HG02970 (cell line): ENCODE results near the gene LDLRAD4.

ENCODE experiments used
- ATAC-seq: cut with Tn5 transposase; IDR thresholded peaks from one replicate; pipeline ENCODE4 v1.9.1; 2021; ENCODE audit warnings: mild to moderate bottlenecking, moderate library complexity, moderate number of reproducible peaks; ENCODE audit not compliant: unreplicated experiment, low FRiP score

LDLRAD4 gene

DNA sequence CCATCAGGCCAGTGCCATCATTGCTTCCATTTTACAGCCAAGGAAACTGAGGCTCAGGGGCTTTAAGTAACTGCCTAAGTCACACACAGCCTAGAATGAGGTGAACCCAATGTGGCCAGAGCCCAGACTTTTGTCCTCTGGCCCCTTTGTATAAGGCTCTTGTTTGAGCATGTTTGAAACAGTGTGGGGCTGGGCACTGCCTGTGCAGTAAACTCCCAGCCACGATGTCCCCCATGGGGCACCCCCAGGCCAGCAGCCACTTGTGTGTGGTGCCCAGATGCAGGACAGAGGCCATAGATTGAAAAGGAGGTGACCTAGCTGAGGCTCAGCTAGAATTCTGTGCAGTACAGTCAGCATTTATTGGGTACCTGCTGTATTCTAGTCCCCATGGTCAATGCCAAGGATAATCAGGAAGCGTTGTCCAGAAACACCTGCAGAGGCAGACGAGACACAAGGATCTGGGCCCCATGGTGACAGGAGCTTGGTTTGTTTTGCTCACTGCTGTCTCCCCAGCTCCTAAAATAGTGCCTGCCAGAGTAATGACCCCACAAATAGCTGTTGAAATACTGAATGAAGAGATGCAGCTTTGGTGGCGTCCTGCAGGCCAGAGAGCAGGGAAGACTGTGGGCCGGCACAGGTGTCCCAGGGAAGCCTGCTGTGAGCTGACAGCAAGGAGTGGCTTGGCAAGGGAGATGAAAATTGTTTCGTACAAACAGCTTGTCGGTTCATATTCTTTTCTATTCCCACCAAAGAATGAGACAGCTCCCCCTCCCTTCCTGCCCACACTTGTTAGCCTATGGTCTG is 160.7 kb downstream of the LDLRAD4 start:
- ATAC-seq: no peak

DNA sequence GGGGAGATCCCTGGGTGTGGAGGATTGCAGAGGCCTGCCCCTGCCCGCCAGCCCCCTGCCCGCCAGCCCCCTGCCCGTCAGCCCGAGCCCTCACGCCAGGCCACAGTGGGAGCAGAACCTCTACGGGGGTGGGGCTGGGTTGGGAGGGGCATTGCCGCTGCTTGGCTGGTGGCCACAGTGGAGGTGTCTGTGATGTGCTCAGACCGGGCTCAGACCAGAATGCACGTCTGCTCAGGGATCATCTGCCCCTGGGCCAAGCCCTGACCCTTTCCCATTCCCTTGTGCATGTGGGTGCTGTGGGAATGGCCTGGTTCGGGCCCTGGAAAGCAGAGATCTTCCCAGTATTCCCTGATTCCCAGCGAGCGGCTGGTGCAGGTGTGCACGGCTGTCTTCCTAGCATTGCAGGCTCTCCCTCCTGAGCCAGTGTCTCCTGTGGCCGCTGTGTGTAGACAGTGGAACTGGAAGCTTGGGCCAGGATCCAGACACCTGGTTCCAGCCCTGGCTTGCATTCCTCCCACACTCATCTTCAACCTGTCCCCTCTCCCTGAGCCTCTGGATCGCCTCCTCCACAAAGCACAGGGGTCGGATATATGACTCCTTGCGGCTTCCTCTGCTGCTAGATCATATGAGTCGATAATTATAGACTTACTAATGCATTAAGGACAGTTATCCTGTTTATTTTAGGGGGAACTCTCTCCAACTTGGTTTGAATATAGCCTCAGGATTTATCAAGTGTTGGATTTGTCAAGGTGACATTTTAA is 161.6 kb downstream of the LDLRAD4 start:
- ATAC-seq: no peak

DNA sequence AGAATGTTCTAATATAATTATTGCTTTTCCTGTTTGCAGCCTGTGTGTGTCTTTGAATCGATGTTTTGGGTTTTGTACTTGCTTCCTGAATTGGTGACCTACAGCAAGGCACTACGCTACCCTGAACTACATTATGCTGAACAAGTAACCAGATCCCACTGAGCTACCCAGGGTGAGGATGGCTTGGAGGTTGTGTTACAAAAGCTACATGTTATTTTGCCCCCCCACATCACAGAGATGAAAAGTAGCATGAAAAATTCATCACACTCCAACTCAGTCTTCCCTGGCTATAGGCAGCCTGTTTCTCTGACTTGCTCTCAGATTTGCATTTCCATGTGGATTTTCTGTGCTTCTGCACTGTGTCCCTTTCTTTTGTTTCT is 162.1 kb downstream of the LDLRAD4 start:
- no peak for ATAC-seq

DNA sequence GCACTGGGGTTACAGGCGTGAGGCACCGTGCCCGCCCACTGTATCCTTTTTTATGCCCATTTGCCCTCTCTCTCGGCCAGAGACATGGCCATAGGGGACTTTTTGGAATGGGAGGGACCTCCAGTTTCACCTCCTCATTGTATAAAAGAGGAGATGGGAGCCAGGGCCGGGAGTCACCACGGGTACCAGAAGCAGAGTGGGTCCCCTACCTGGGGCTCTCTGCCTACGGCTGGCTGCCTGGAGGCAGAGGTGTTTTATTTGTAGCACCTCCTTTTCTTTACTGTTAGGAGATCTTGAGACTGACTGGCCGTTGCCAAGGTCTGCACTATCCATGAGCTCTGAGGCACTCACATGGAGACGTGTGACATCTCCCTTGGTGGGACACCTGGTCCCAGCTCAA is 162.8 kb downstream of the LDLRAD4 start:
- no peak for ATAC-seq

DNA sequence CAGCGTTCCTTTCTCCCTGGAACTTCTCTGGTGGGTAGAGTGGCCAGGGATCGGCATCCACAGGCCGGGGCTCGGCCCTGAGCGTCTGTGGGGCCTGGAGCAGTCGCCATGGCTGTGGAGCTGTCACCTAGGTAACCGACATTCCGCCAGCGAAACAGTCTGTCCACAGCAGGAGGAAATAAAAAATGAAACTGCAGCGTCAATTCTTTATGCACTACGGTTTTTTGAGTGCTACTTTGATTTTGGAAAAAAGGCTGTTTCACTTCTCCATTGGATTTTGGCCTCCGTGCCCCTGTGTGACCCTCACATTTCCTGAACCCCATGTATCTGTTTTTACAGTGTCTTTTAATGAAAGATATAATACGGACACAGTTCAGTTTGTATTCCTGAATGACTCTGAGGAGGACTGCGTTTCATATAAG is 163.4 kb downstream of the LDLRAD4 start:
- no peak for ATAC-seq

DNA sequence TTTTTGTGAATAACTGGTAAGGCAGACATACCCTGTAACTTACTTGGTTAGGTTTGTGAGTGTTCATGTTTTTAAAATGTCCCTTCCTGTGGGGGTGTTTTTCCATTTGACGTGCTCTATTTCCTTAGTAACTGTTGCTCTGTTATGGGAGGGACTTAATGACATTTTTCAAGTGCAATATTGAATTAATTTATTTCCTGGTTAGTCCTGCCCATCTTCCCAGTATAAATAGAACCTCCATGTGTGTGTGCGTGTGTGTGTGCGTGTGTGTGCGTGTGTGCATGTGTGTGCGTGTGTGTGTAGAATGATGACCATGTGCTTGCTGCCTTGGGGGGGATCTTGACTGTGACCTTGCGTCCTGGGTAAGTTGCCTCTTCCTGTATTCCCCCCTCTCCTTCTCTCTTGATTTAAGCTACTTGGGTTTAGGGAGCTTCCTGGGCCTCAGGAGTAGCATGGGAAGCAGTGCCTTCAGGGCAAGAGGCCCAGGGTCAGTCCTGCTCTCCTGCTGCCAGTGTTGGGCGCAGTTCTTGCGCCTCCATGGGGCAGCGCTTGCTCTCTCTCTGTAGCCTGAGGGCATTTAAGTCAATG is 163.9 kb downstream of the LDLRAD4 start:
- no peak for ATAC-seq

DNA sequence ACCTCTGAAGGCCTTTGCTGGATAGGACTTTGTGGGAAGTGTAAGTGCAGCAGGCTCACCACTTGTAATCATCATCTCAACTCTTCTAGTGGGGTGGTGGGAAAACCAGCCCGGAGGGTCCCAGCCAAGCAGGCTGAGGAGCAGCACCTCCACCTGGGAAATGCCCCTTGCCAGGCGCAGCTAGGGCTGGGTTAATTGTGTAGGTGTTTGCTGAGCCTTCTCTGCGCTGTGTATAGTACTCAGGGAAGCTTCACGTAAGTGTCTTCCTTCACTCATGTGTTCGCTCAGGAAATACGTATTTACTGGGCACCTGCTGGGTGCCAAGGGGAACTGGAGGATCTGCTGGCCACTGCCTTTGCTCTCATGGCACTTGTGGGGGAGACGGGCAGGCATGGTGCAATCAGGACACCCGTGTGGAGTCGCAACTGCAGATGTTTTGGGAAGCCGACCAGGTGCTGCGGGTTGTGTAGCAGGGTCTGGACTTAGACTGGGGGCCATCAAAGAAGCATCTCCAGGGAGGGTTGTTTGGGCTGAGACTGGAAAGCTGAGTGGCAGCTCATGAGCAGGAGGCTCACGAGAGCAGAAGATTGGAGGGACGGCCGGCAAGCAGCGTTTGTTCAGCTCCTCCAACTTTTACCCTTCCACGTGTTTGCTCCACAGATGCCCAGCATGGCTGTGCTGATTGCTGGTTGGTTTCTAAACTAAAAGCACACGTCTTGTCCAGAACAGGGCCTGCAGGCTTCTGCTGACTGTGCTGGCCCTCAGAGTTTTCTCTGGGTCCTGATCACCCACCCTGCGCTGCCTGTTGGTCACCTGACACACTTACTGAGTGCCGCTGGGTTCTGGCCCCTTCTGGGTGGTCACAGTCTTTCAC is 164.6 kb downstream of the LDLRAD4 start:
- ATAC-seq: no peak

DNA sequence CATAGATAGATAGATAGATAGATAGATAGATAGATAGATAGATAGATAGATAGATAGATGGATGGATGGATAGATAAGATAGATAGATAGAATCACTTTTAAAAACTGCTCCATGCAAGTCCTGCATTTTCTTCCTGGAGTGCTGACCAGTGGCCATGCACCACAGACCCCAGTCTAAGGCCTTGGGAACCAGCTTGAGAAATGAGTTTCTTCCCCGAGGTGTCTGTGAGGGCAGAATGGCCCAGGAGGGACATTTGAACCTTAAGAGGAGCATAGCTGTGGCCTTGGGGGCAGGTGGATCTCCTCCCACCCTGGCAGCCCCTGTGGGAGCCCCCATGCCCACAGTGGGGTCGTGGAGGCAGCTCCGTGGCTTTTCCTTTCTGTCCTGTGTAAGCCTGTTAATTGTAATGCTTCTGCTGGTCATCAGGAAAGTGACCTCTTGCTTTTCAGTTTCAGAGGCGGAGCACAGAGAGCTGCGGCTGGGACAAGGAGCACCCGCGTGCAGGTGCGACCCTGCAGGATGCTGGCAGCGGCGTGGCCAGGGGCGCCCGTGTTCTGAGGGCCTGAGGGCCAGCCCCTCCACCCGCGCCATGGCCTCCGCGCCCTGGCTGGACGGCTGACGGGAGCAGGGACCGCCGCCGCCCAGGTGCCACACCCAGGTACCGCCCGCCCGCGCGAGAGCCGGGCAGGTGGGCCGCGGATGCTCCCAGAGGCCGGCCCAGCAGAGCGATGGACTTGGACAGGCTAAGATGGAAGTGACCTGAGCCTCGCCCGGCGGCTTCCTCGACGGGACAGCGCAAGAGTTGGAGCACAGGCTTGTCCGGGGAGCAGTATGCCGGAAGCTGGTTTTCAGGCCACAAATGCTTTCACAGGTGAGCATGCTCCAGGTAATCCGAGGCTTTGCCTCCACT is 168.6 kb downstream of the LDLRAD4 start:
- no peak for ATAC-seq

DNA sequence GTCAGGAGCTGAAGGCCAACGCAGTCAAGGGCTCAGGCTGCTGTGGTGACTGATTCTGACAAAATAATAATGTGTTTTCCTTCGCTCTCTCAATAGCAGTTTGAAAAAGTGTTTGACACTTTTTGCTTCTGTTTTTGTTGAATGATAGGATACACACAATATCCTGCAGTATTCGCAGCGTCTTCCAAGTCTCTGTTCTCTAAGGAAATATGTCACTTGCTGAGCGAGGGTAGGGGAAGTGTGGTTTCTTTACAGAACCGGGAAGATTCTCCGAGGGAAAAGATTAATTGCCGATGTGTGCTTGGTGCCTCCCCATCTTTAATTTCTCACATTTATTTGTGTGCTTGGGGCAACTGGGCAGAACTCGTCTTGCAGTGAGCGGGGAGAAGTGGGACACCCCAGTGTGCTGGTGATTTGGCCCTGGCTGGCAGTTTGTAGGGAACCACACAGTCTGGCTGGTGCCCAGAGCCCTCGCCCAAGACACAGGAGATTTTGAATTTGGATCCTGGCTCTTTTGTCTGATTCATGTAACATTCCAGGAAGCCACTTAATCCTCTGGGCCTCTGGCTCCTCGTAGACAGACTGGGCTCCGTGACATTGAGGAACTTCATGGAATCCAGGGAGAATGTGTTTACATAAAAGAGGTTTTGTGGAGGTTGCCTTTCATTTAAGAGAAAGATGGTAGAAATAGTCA is 169.4 kb downstream of the LDLRAD4 start:
- no peak for ATAC-seq

DNA sequence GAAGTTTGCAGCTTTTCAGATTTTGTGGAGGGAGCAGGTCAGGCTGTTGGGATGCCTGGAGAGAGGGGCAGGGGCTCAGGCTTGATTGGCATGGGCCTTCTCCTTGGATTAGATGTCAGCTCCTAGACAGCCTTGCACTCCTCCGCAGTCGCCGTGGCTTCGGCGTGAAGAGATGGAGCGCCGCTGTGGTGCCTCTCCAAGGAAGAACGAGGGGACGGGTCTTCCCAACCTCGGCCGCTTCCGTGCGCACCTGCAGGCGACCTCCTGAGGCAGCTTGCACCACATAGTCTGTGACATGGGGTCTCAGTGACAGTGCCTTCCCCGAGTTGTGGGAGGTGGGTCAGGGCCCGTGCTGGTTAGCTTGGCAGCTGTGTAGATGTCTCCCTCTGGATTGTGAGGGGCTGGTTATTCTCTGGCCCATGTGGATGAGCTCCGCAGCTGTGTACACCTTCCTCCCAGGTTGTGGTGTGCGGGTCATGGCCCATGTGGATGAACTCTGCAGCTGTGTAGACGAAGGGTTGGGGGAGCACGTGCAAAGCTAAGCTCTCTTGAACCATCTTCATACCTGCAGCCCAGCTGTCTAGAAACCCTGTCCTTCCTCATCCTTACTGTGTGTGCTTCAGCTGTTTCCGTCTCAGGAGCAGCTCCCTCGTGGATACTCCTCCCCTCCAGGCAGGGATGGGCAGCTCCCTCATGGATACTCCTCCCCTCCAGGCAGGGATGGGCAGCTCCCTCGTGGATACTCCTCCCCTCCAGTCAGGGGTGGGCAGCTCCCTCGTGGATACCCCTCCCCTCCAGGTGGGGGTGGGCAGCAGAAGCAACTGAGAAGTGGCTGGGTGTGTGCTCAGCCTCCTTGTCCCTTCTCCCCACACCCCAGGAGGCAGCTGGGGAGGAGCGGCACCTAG is 170.3 kb downstream of the LDLRAD4 start:
- ATAC-seq: no peak

DNA sequence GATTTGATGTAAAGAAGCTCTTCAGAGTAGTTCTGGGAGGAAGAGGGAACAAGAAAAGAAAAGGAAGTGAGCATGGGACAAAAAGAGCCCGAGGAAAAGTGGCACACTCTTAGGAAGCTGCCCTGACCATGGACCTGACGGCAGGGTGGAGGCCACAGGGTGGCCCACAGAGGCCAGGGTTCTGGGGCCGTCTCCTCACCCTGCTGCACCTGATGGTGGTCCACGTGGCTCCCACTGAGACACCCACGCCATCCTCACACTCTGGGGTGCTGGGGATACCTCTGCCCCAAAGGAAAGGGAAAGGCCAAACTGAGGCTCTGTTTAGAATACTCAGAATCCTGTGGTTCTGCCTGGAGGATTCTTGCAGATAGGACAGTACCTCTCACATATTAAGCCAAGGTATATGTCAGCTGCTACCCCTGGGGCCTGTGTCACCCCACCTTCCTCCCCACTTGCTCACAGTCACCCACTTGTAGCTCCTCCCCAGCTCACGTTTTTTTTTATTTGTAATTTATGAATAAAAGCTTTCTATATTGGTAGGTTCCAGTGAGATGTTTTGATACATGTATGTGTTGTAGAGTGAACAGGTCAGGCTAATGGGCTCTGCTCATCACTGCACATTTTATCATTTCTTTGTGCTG is 171.1 kb downstream of the LDLRAD4 start:
- no peak for ATAC-seq

DNA sequence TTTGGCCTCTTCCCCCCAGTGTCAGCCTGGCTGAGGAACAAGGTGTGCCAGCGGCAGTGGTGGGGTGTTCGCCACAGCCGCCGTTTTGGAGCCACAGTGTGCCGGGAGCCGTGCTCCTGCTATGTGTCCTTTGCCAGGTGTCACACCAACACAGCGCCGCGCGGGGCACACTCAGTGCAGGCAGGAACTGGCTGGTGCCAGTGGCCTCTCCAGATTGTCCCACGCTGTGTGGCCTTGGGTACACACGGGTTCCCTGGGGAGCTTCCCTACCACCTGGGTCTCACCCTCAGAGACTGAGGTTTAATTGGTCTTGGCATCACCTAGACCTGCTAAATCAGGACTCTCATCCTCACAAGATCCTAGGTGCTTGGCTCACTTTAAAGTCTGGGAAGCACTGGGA is 171.6 kb downstream of the LDLRAD4 start:
- no peak for ATAC-seq

DNA sequence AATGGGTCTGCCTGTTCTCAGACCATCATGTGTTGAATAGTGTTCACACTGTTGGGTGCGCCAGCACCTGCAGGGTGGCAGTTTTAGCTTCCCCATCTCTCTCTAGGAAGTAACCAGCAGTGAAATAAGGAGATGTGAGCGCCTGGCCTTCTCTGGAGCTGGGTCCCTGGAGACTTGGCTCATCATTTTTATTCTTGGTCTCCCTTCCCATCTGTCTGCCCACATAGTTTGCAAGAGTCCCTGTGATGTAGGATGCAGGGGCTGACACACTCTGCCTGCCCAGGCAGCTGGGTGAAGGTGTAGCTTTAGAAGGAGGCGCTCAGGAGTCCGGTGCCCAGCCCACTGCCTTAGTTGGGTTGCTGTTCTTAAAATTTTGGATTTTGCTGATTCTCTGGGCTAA is 172.2 kb downstream of the LDLRAD4 start:
- no peak for ATAC-seq

DNA sequence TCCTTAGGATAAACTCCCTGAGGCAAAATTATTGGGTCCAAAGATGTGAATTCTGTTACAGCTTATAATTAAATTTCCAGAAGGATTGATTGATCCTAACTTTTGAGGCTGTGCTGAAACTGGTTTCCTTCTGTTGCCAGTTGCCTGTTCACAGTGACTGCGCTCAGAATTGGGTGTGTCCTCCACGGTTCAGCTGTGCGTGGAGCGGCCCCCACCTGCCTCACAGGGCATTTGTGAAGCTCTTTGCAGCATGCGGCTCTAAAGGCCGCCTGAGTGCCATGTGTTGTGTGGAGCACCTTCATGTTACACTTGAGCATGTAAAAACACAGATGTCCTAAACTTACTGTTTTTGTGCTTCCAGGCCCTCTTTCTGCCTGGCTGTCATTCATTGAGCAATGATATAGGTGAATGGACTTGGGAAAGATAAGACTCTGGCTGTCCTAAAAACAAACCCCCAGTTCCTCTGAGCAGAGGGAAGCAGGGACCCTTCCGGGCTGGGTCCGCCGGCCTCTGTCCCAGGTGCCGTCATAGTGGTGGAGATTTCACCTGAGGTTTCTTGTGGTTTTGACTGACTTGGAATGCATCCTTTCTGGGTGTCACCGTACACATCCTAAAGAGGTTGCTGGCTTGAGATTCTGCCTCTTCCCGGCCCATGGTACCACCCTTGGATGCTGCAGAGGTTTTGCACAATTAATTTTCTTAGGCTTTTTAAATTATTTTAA is 173.6 kb downstream of the LDLRAD4 start:
- no peak for ATAC-seq

DNA sequence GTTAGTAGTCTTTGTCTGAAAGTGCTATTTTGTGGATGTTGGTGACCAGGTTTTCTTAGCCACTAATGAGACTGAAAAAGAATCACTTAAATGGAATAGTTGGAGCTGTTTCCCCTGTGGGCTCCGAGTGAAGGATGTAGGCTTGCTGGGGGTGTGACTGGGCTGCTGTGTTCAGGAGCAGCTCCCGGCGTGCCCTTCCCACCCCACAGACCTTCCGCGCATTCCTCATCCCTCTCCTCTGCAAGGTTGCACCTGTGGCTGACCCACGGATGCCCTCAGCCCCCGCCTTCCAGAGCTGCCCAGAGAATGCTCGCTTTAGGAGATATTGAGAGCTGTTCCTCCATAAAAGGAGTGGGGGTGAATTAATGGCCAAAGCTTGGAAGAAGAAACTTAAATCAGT is 174.3 kb downstream of the LDLRAD4 start:
- ATAC-seq: no peak

DNA sequence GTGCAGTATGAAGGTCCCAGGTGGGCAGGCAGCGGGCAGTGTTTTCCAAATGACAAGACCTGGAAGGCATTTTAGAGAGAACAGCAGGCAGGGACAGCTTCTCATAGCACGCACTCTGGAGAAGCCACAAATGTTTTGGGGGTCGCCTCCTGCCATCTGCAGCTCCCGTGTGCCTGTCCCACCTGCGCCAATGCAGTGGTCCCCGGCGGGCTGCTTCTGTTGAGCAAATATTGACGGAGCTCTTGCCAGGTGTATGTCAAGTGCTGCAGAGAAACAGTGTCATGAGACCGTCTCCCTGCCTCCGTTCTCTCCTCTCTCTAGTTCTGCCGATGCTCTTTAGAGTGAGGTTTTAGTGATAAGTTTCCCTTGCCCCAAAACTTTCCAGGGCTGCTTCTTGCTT is 174.8 kb downstream of the LDLRAD4 start:
- no peak for ATAC-seq

DNA sequence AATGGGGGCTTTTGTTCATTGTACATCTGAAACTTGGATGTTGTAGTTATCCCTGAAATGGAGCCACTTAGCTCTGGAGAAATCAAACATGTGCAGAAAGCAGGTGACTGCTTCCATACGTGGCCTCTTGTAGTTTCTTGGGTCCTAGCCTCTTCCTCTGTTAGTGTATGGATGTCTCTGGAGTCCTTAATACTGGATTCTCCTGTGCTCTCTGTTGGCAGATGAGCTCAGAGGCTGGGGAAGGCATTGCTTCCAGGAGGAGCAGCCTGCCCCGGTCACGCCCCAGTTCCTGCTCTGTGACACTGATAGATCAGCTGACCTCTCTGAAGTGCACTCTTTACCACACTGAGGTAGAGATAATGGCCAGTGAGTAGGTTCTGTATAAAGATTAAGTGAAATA is 176.2 kb downstream of the LDLRAD4 start:
- ATAC-seq: no peak
